ENCODE data around the gene SH2D3C.

Gene SH2D3C

GRCh38 chr9:127753622-127754021 is 24.8 kb downstream of the SH2D3C start:
- no peaks in the 10 kb centered on the region for H3F3A ChIP-seq (ENCODE audit: insufficient read depth, low read length)
- no peak overlapping the region for H3K4me3 ChIP-seq (ENCODE audit: low read length)
- no peaks in the 10 kb centered on the region for H3K9me2 ChIP-seq (replicated peaks; ENCODE audit: insufficient read depth, low read length)
- no peaks in the 10 kb centered on the region for H3K9me3 ChIP-seq (replicated peaks; ENCODE audit: insufficient read depth, low read length)
- no peak overlapping the region for H3K4me2 ChIP-seq (ENCODE audit: low read depth, low read length)
- H3K79me2 ChIP-seq (ENCODE audit: low read length): no peaks in the 10 kb centered on the region
- H3K9ac ChIP-seq (ENCODE audit: low read length): no peak overlapping the region
- no peak for DNase-seq
- no peak overlapping the region for H2AFZ ChIP-seq (ENCODE audit: low read length)
- no peaks in the 10 kb centered on the region for H3K36me3 ChIP-seq (replicated peaks; ENCODE audit: insufficient read depth, low read length)
- no peaks in the 10 kb centered on the region for H3K4me1 ChIP-seq (ENCODE audit: low read length)
- no peak for TF ChIP-seq EZH2 (optimal IDR thresholded peaks at IDR 0.05; ENCODE audit: low read depth, low read length)
- TF ChIP-seq EZH2phosphoT487 (IDR thresholded peaks at IDR 0.05; ENCODE audit: low read length): no peak
- no peak overlapping the region for H3K27ac ChIP-seq (ENCODE audit: low read length)
- H4K20me1 ChIP-seq (ENCODE audit: insufficient read depth, low read length): no peaks in the 10 kb centered on the region
- H3K27me3 ChIP-seq (replicated peaks; ENCODE audit: insufficient read depth, low read length): no peaks in the 10 kb centered on the region

- Histone ChIP-seq H3K79me2 (ENCODE audit: low read length) (no peaks in the 10 kb centered on the region), H3F3A (ENCODE audit: insufficient read depth, low read length) (no peaks in the 10 kb centered on the region)
- no peak for TF ChIP-seq EZH2 (optimal IDR thresholded peaks at IDR 0.05; ENCODE audit: low read depth, low read length)
- TF ChIP-seq, protein P1, sequence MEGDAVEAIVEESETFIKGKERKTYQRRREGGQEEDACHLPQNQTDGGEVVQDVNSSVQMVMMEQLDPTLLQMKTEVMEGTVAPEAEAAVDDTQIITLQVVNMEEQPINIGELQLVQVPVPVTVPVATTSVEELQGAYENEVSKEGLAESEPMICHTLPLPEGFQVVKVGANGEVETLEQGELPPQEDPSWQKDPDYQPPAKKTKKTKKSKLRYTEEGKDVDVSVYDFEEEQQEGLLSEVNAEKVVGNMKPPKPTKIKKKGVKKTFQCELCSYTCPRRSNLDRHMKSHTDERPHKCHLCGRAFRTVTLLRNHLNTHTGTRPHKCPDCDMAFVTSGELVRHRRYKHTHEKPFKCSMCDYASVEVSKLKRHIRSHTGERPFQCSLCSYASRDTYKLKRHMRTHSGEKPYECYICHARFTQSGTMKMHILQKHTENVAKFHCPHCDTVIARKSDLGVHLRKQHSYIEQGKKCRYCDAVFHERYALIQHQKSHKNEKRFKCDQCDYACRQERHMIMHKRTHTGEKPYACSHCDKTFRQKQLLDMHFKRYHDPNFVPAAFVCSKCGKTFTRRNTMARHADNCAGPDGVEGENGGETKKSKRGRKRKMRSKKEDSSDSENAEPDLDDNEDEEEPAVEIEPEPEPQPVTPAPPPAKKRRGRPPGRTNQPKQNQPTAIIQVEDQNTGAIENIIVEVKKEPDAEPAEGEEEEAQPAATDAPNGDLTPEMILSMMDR (IDR thresholded peaks at IDR 0.05; ENCODE audit: low read length): no peak
These were observed 25.3 kb downstream of the SH2D3C start for GRCh38 chr9:127753148-127753547.

DNA sequence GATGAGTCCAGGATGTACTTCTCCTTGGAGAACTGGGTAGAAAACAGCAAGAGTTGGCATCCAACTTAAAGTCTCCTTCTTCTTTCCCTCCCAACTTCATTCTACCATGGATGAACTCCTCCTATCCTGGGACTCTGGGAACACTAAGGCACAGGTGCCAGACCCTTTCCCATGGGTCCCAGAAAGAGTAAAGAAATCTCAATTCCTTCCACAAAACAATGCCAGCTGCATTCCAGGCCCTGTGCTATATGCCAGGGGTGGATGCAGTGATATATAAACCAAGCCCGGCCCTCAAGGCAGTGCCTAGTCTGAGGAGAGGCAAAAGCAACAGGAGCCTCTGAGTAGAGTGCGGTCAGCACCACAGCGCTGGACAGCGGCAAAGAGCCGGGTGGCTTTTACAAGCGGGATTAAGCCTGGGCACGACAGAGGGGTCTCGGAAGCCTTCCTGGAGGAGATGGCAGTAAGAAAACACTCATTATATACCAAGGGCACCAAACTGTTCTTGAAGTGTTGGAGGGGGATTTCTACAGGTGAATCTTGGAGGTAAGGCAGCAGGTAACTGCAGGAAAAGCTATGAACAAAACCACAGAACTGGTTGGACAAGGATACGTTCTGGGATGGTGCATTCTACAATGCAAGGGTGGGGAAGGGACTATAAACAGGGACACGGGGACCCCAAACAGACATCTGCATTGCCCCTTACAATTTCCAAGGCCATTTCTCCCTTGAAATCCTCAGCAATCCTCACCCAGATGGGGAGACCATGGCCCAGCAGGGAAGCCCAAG is 27.0 kb downstream of the SH2D3C start:
- Histone ChIP-seq H3K9ac (ENCODE audit: low read length) (no peak overlapping the region), H3K9me2 (replicated peaks; ENCODE audit: insufficient read depth, low read length) (no peaks in the 10 kb centered on the region), H3K9me3 (replicated peaks; ENCODE audit: insufficient read depth, low read length) (no peaks in the 10 kb centered on the region), H3K27ac (ENCODE audit: low read length) (no peak overlapping the region), H2AFZ (ENCODE audit: low read length) (no peak overlapping the region), H3K4me2 (ENCODE audit: low read depth, low read length) (no peak overlapping the region), H3K27me3 (replicated peaks; ENCODE audit: insufficient read depth, low read length) (no peaks in the 10 kb centered on the region), H3F3A (ENCODE audit: insufficient read depth, low read length) (no peaks in the 10 kb centered on the region), H3K4me1 (ENCODE audit: low read length) (no peaks in the 10 kb centered on the region), H3K36me3 (replicated peaks; ENCODE audit: insufficient read depth, low read length) (no peaks in the 10 kb centered on the region), H4K20me1 (ENCODE audit: insufficient read depth, low read length) (no peaks in the 10 kb centered on the region), H3K4me3 (ENCODE audit: low read length) (no peak overlapping the region), H3K79me2 (ENCODE audit: low read length) (no peaks in the 10 kb centered on the region)
- TF ChIP-seq EZH2 (optimal IDR thresholded peaks at IDR 0.05; ENCODE audit: low read depth, low read length) (no peak), EZH2phosphoT487 (IDR thresholded peaks at IDR 0.05; ENCODE audit: low read length) (no peak)
- TF ChIP-seq, protein P1 (IDR thresholded peaks at IDR 0.05; ENCODE audit: low read length): no peak
- no peak for DNase-seq

More at GRCh38 chr9:127753148-127753547, 25.3 kb downstream of the SH2D3C start:
- Histone ChIP-seq H3K27ac (ENCODE audit: low read length) (no peak overlapping the region), H2AFZ (ENCODE audit: low read length) (no peak overlapping the region), H3K4me2 (ENCODE audit: low read depth, low read length) (no peak overlapping the region), H3K9me2 (replicated peaks; ENCODE audit: insufficient read depth, low read length) (no peaks in the 10 kb centered on the region), H3K36me3 (replicated peaks; ENCODE audit: insufficient read depth, low read length) (no peaks in the 10 kb centered on the region), H4K20me1 (ENCODE audit: insufficient read depth, low read length) (no peaks in the 10 kb centered on the region), H3K9me3 (replicated peaks; ENCODE audit: insufficient read depth, low read length) (no peaks in the 10 kb centered on the region), H3K27me3 (replicated peaks; ENCODE audit: insufficient read depth, low read length) (no peaks in the 10 kb centered on the region), H3K9ac (ENCODE audit: low read length) (no peak overlapping the region), H3K4me3 (ENCODE audit: low read length) (no peak overlapping the region), H3K4me1 (ENCODE audit: low read length) (no peaks in the 10 kb centered on the region)
- no peak for DNase-seq
